A549 (cell line): ENCODE results near the gene FAM20C.

Experiments used
- HOXB13 ChIP-seq: fragments of 250-450 bp; sonication (Bioruptor Pico); IDR thresholded peaks from 2 replicates; pipeline ENCODE4 v1.5.0; 2020; ENCODE audit warnings: low read depth, mild to moderate bottlenecking, moderate library complexity
- MAZ ChIP-seq: fragments of 150-350 bp; IDR thresholded peaks from 2 replicates; pipeline ENCODE4 v1.6.1; 2014; ENCODE audit warnings: antibody characterized with exemption, low read depth, low read length, borderline replicate concordance
- POLR2A ChIP-seq: IDR thresholded peaks from 2 replicates; pipeline ENCODE4 v1.6.1; 2012; ENCODE audit warnings: mild to moderate bottlenecking, low read length
- TF ChIP-seq, protein P1 (sequence below): fragments of 200-600 bp; sonication (generic); IDR thresholded peaks from 2 replicates; pipeline ENCODE4 v1.6.1; 2016; ENCODE audit warnings: antibody characterized with exemption, mild to moderate bottlenecking, moderate library complexity
- TF ChIP-seq, protein P2 (sequence below): fragments of >200 bp; sonication (Bioruptor Twin); formaldehyde crosslinking; IDR thresholded peaks from 3 replicates; pipeline ENCODE4 v1.5.1; 2016

DNA sequence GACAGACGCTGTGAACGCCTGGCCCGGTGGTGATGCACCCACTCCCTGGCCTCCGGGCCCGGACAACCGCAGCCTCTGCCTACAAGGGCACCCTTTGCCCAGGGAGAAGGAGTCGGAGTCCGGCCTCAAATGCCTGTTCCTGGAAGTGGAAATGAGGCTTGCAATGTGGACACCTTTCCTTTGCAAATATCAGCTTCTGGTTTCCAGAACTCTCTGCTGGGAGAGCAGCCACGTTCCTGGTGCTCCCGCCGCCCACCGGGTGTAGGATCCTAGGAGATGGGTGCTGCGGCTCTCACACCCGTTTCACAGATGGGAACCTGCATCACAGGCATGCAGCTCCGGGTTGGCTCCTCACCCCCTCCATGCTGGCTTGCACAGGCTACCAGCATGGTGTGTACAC, 100.5 kb downstream of the FAM20C start:
- TF ChIP-seq, protein P1, sequence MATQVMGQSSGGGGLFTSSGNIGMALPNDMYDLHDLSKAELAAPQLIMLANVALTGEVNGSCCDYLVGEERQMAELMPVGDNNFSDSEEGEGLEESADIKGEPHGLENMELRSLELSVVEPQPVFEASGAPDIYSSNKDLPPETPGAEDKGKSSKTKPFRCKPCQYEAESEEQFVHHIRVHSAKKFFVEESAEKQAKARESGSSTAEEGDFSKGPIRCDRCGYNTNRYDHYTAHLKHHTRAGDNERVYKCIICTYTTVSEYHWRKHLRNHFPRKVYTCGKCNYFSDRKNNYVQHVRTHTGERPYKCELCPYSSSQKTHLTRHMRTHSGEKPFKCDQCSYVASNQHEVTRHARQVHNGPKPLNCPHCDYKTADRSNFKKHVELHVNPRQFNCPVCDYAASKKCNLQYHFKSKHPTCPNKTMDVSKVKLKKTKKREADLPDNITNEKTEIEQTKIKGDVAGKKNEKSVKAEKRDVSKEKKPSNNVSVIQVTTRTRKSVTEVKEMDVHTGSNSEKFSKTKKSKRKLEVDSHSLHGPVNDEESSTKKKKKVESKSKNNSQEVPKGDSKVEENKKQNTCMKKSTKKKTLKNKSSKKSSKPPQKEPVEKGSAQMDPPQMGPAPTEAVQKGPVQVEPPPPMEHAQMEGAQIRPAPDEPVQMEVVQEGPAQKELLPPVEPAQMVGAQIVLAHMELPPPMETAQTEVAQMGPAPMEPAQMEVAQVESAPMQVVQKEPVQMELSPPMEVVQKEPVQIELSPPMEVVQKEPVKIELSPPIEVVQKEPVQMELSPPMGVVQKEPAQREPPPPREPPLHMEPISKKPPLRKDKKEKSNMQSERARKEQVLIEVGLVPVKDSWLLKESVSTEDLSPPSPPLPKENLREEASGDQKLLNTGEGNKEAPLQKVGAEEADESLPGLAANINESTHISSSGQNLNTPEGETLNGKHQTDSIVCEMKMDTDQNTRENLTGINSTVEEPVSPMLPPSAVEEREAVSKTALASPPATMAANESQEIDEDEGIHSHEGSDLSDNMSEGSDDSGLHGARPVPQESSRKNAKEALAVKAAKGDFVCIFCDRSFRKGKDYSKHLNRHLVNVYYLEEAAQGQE = no peak
- no peak for TF ChIP-seq HOXB13
- TF ChIP-seq, protein P2, sequence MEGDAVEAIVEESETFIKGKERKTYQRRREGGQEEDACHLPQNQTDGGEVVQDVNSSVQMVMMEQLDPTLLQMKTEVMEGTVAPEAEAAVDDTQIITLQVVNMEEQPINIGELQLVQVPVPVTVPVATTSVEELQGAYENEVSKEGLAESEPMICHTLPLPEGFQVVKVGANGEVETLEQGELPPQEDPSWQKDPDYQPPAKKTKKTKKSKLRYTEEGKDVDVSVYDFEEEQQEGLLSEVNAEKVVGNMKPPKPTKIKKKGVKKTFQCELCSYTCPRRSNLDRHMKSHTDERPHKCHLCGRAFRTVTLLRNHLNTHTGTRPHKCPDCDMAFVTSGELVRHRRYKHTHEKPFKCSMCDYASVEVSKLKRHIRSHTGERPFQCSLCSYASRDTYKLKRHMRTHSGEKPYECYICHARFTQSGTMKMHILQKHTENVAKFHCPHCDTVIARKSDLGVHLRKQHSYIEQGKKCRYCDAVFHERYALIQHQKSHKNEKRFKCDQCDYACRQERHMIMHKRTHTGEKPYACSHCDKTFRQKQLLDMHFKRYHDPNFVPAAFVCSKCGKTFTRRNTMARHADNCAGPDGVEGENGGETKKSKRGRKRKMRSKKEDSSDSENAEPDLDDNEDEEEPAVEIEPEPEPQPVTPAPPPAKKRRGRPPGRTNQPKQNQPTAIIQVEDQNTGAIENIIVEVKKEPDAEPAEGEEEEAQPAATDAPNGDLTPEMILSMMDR = no peak
- TF ChIP-seq POLR2A = no peak
- TF ChIP-seq MAZ = no peak
